IPS-18a (cell line): ENCODE results near the gene PRR36.

Source experiments
- H3K27ac ChIP-seq: one replicate; pipeline ENCODE4 v1.5.1; 2013; ENCODE audit warnings: low read length
- H3K27me3 ChIP-seq: one replicate; pipeline ENCODE4 v1.6.1; 2013; ENCODE audit warnings: mild to moderate bottlenecking, low read length; ENCODE audit not compliant: control insufficient read depth, insufficient read depth
- H3K36me3 ChIP-seq: one replicate; pipeline ENCODE4 v1.6.1; 2013; ENCODE audit warnings: low read depth, low read length; ENCODE audit not compliant: control insufficient read depth
- H3K4me1 ChIP-seq: one replicate; pipeline ENCODE4 v1.6.1; 2013; ENCODE audit warnings: low read depth, low read length; ENCODE audit not compliant: control insufficient read depth
- H3K4me3 ChIP-seq: one replicate; pipeline ENCODE4 v1.5.1; 2013; ENCODE audit warnings: low read length
- H3K9ac ChIP-seq: one replicate; pipeline ENCODE4 v1.6.1; 2013; ENCODE audit warnings: mild to moderate bottlenecking, low read length, moderate library complexity
- H3K9me3 ChIP-seq: one replicate; pipeline ENCODE4 v1.6.1; 2013; ENCODE audit warnings: low read depth, low read length; ENCODE audit not compliant: control insufficient read depth

The PRR36 gene

GRCh38 chr19:7866399-7867091, 7.6 kb downstream of the PRR36 start:
- Histone ChIP-seq H3K4me1 (peaks cover 5% of the 10 kb centered on the region), H3K27me3 (peaks cover 35% of the 10 kb centered on the region), H3K27ac (no peak overlapping the region), H3K36me3 (no peaks in the 10 kb centered on the region), H3K4me3 (no peak overlapping the region), H3K9me3 (no peaks in the 10 kb centered on the region), H3K9ac (no peak overlapping the region)

GRCh38 chr19:7865262-7865911, 8.8 kb downstream of the PRR36 start:
- Histone ChIP-seq H3K9ac (no peak overlapping the region), H3K36me3 (no peaks in the 10 kb centered on the region), H3K27me3 (peaks cover 46% of the 10 kb centered on the region), H3K27ac (no peak overlapping the region), H3K9me3 (no peaks in the 10 kb centered on the region), H3K4me1 (no peaks in the 10 kb centered on the region), H3K4me3 (no peak overlapping the region)

- Histone ChIP-seq H3K4me1 (no peaks in the 10 kb centered on the region), H3K9ac (no peak overlapping the region)
These were observed 9.5 kb downstream of the PRR36 start for GRCh38 chr19:7864690-7865074.

GRCh38 chr19:7863971-7864689, 10.1 kb downstream of the PRR36 start:
- no peak overlapping the region for H3K9ac ChIP-seq
- H3K27me3 ChIP-seq, result peaks cover 46% of the 10 kb centered on the region
- no peak overlapping the region for H3K4me3 ChIP-seq
- no peaks in the 10 kb centered on the region for H3K36me3 ChIP-seq
- H3K9me3 ChIP-seq, result no peaks in the 10 kb centered on the region
- no peaks in the 10 kb centered on the region for H3K4me1 ChIP-seq
- H3K27ac ChIP-seq, result no peak overlapping the region

More at GRCh38 chr19:7864690-7865074, 9.5 kb downstream of the PRR36 start:
- Histone ChIP-seq H3K27ac (no peak overlapping the region), H3K27me3 (peaks cover 46% of the 10 kb centered on the region), H3K4me3 (no peak overlapping the region), H3K9me3 (no peaks in the 10 kb centered on the region), H3K36me3 (no peaks in the 10 kb centered on the region)

GRCh38 chr19:7863157-7863970, 10.8 kb downstream of the PRR36 start:
- Histone ChIP-seq H3K9ac (no peak overlapping the region), H3K27me3 (peaks cover 46% of the 10 kb centered on the region), H3K4me3 (peak overlapping the region; percentile 42), H3K9me3 (no peaks in the 10 kb centered on the region), H3K36me3 (no peaks in the 10 kb centered on the region), H3K4me1 (peaks cover 5% of the 10 kb centered on the region), H3K27ac (no peak overlapping the region)

GRCh38 chr19:7862413-7862951, 11.7 kb downstream of the PRR36 start:
- H3K27me3 ChIP-seq, result peaks cover 46% of the 10 kb centered on the region
- no peak overlapping the region for H3K9ac ChIP-seq
- no peaks in the 10 kb centered on the region for H3K36me3 ChIP-seq
- no peaks in the 10 kb centered on the region for H3K9me3 ChIP-seq
- peaks cover 8% of the 10 kb centered on the region for H3K4me1 ChIP-seq
- H3K27ac ChIP-seq, result no peak overlapping the region
- H3K4me3 ChIP-seq, result peak overlapping the region; percentile 44

GRCh38 chr19:7861619-7862412, 12.4 kb downstream of the PRR36 start:
- Histone ChIP-seq H3K27ac (no peak overlapping the region), H3K36me3 (no peaks in the 10 kb centered on the region), H3K9me3 (no peaks in the 10 kb centered on the region), H3K27me3 (peaks cover 46% of the 10 kb centered on the region), H3K4me3 (peak overlapping the region; percentile 44), H3K9ac (no peak overlapping the region), H3K4me1 (peaks cover 8% of the 10 kb centered on the region)

GRCh38 chr19:7860714-7861618, 13.2 kb downstream of the PRR36 start:
- Histone ChIP-seq H3K36me3 (no peaks in the 10 kb centered on the region), H3K9me3 (no peaks in the 10 kb centered on the region), H3K27ac (no peak overlapping the region), H3K4me3 (no peak overlapping the region), H3K4me1 (peaks cover 8% of the 10 kb centered on the region), H3K27me3 (peaks cover 46% of the 10 kb centered on the region), H3K9ac (no peak overlapping the region)

GRCh38 chr19:7859831-7860713, 14.1 kb downstream of the PRR36 start:
- H3K36me3 ChIP-seq, result no peaks in the 10 kb centered on the region
- peaks cover 38% of the 10 kb centered on the region for H3K27me3 ChIP-seq
- peaks cover 8% of the 10 kb centered on the region for H3K4me1 ChIP-seq
- no peak overlapping the region for H3K9ac ChIP-seq
- H3K27ac ChIP-seq, result no peak overlapping the region
- H3K4me3 ChIP-seq, result no peak overlapping the region
- no peaks in the 10 kb centered on the region for H3K9me3 ChIP-seq
